Measurements from ENCODE around the gene GOLGA6L7.
"Not testable (repeated sequence)": the region's sequence is repeated elsewhere in the genome, so short reads cannot be mapped to it uniquely, and the experiment has no call there.

Gene GOLGA6L7

GRCh38 chr15:28848521-28848920 is at the start of gene GOLGA6L7:
Gene GOLGA6L7, minus strand, starts transcription at chr15:28848644. Its CDS starts 95 bp downstream, at chr15:28848549.
- DNase-seq, result not testable (repeated sequence)

- no peak for DNase-seq
These were observed 49.6 kb upstream of the GOLGA6L7 start for GRCh38 chr15:28897861-28898585.

GRCh38 chr15:28896951-28897350 is 48.5 kb upstream of the GOLGA6L7 start:
- DNase-seq, result no peak

GRCh38 chr15:28895566-28895965 is 47.1 kb upstream of the GOLGA6L7 start:
- no peak for DNase-seq

- no peak for DNase-seq
These were observed 46.7 kb upstream of the GOLGA6L7 start for GRCh38 chr15:28895146-28895545.

GRCh38 chr15:28894631-28895030 is 46.2 kb upstream of the GOLGA6L7 start:
- DNase-seq, result no peak

- no peak for DNase-seq
These were observed 44.6 kb upstream of the GOLGA6L7 start for GRCh38 chr15:28892789-28893610.

- DNase-seq, result no peak
These were observed 43.1 kb upstream of the GOLGA6L7 start for GRCh38 chr15:28891588-28891987.

- DNase-seq, result no peak
These were observed 42.5 kb upstream of the GOLGA6L7 start for GRCh38 chr15:28890711-28891495.

GRCh38 chr15:28890291-28890690 is 41.8 kb upstream of the GOLGA6L7 start:
- DNase-seq, result not testable (repeated sequence)

- not testable (repeated sequence) for DNase-seq
These were observed 41.4 kb upstream of the GOLGA6L7 start for GRCh38 chr15:28889871-28890270.

- DNase-seq, result no peak
These were observed 40.9 kb upstream of the GOLGA6L7 start for GRCh38 chr15:28889346-28889745.

- DNase-seq, result no peak
These were observed 40.5 kb upstream of the GOLGA6L7 start for GRCh38 chr15:28888900-28889299.

GRCh38 chr15:28888302-28888894 is 40.0 kb upstream of the GOLGA6L7 start:
- no peak for DNase-seq

GRCh38 chr15:28887339-28888174 is 39.1 kb upstream of the GOLGA6L7 start:
- DNase-seq, result no peak

- DNase-seq, result no peak
These were observed 38.2 kb upstream of the GOLGA6L7 start for GRCh38 chr15:28886431-28887338.

- no peak for DNase-seq
These were observed 37.4 kb upstream of the GOLGA6L7 start, which contains the start of gene APBA2 for GRCh38 chr15:28885630-28886430. Gene APBA2, plus strand, starts transcription at chr15:28885974. Its CDS starts 167,911 bp downstream, at chr15:29053885.

GRCh38 chr15:28885128-28885629 is 36.7 kb upstream of the GOLGA6L7 start:
- no peak for DNase-seq

GRCh38 chr15:28884151-28884940 is 35.9 kb upstream of the GOLGA6L7 start:
- no peak for DNase-seq
